GM20431 (cell line): ENCODE results near the gene SSC4D.
"Not testable (repeated sequence)": the region's sequence is repeated elsewhere in the genome, so short reads cannot be mapped to it uniquely, and the experiment has no call there.

Source experiments
- in situ Hi-C: fragments of 300-500 bp; cut with MseI, MboI; formaldehyde crosslinking; loops from one replicate; pipeline ENCODE4 v1.15.0; 2020; ENCODE audit warnings: low sequenced_read_pairs; ENCODE audit not compliant: unreplicated experiment

The SSC4D gene

DNA sequence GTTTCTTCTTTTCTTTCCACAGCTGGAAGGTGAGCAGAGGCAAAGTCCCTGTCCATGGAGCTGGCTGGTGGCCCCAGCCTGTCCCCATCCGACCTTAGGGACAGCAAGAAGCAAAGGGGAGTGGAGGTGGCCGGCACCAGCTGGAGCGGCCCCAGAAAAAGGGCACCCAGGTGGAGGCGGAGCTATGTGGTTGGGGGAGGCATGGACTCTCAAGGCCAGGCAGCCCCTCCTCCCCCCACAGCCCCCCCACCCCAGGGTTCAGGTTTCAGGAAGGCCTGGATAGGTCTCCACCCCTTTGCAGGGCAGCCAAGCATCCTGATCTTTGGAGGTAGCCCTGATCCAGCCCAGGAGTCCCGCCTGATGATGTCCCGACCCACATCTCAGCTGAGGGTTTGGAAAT is at the start of gene SSC4D:
Gene SSC4D, minus strand, starts transcription at position 161 of the 400 bp plus-strand sequence. CDS start 5,258 bp downstream, outside the sequence.
- in situ Hi-C loops, result no loop called here

- in situ Hi-C loops, result not testable (repeated sequence)
These were observed 49.0 kb upstream of the SSC4D start for GRCh38 chr7:76458504-76458903.

DNA sequence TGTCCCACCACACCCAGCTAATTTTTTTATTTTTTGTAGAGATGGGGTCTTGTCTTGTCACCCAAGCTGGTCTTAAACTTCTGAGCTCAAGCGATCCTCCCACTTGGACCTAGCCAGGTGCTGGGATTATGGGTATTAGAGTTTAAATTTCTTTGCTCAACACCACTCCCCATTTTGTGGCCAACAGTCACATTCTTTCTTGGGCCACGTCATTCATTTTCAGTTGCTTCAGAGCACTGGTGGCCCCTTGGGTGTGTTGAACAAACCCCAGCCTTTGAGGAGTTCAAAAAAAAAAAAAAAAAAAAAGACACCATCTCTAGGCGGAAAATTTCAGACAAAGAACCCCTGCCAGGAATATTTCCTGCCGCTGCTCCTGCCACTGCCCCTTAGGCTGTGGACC is 47.5 kb upstream of the SSC4D start:
- in situ Hi-C loops, result not testable (repeated sequence)

GRCh38 chr7:76445577-76446008 is 36.1 kb upstream of the SSC4D start:
- in situ Hi-C loops, result not testable (repeated sequence)

GRCh38 chr7:76443846-76444245 is 34.3 kb upstream of the SSC4D start:
- in situ Hi-C loops, result not testable (repeated sequence)

GRCh38 chr7:76442664-76443446 is 33.4 kb upstream of the SSC4D start:
- in situ Hi-C loops, result not testable (repeated sequence)

GRCh38 chr7:76441792-76442191 is 32.3 kb upstream of the SSC4D start:
- in situ Hi-C loops, result not testable (repeated sequence)

- in situ Hi-C loops, result not testable (repeated sequence)
These were observed 30.9 kb upstream of the SSC4D start for GRCh38 chr7:76440404-76440803.

DNA sequence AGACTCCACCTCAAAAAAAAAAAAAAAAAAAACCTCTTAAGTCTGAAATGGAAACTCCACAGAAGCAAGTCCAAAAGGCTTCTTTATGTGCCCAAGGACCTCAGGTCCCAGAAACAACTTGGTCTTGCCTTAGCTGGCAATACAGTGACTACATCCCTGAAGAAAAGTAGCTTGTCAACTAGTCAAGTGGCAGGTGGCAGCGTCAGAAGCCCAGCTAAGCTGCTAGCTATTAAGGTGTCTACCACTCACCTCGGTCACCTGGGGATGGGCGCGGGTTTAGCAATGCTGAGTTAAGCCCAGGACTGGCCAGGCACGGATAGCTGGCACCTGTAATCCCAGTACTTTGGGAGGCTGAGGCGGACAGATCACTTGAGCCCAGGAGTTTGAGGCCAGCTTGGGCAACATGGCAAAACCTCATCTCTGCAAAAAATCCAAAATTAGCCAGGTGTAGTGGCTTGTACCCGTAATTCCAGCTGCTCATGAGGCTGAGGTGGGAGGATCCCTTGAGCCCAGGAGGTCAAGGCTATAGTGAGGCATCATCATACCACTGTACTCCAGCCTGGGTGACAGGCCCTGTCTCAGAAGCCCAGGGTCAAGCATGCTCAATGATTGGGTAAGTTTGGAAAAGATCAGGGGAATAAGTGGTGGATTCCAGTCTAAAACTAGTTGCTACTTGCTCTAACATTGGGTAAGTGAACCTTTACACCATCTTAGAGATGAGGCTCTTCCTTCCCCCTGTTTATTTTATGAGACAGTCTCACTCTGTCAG is 29.8 kb upstream of the SSC4D start:
- in situ Hi-C loops, result not testable (repeated sequence)

GRCh38 chr7:76437873-76438272 is 28.4 kb upstream of the SSC4D start:
- in situ Hi-C loops, result not testable (repeated sequence)

DNA sequence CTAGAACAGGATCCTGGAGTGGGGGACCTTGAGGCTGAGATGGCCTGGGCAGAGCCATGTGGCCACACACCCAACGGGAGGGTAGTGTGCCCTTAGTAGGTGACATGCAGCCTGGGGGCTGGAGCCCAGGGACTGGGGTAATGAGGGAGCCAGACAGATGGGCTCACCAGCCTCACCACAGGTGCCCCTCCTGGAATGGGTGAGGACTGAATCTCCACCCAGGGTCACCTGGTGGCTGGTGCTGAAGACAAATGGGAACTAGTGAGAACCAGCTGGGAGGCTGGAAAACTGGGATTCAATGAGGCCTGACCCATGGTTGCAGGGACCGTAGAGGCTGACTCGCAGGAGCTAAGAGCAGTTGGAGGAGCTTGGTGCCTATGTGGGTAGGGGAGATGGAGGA is 21.3 kb upstream of the SSC4D start:
- in situ Hi-C loops, result no loop called here

GRCh38 chr7:76430211-76430610 is 20.7 kb upstream of the SSC4D start:
- in situ Hi-C loops, result no loop called here

GRCh38 chr7:76428868-76429805 is 19.6 kb upstream of the SSC4D start:
- in situ Hi-C loops, result no loop called here

DNA sequence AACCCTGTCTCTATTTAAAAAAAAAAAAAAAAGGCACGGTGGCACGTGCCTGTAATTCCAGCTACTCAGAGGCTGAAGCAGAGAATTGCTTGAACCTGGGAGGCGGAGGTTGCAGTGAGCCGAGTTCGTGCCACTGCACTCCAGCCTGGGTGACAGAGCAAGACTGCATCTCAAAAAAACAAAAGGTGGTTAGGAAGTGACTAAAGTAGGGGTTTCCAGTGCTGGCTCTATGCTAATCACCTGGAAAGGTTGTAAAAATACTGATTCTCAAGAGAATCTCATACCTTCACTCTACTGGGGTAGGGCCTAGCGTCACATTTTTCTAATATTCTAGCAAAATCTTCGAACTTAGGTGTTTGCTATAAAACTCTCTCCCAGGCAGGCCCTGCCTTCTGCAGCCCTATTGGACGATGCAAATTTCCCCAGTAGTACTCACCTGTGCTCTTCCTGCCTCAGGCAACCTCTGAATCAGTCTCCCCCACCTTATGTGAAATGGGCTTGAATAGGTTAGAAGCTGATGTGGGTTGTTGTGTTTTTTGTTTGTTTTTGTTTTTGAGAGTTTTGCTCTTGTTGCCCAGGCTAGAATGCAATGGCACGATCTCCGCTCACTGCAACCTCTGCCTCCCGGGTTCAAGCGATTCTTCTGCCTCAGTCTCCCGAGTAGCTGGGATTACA is 18.8 kb upstream of the SSC4D start:
- in situ Hi-C loops, result no loop called here

DNA sequence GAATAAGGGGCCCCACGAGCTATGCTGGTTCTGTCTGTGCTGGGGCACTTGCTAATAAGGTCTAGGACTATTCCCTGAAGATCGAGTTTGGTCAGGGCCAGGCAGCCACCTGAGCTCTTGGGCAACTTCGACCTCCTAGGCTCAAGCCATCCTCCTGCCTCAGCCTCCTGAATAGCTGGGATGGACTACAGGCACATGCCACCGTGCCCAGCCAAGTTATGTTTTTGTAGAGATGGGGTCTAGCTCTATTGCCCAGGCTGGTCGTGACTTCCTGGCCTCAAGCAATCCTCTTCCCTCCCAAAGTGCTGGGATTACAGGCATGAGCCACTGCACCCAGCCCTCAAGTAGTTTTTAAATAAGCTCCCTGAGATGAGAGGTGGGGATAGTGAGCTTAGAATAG is 18.1 kb upstream of the SSC4D start:
- in situ Hi-C loops, result no loop called here

- in situ Hi-C loops, result no loop called here
These were observed 16.7 kb upstream of the SSC4D start for GRCh38 chr7:76426246-76426645.

DNA sequence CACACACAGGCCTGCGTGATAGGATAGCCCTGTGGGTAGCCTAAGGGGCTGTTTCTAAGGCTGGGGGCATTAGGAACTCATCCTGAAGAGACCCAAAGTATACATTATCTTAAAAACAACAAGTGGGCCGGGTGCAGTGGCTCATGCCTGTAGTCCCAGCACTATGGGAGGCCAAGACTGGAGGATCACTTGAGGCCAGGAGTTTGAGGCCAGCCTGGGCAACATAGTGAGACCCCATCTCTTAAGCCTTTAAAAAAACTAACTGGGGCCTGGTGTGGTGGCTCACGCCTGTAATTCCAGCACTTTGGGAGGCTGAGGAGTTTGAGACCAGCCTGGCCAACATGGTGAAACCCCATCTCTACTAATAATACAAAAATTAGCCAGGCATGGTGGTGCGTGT is 16.1 kb upstream of the SSC4D start:
- in situ Hi-C loops, result not testable (repeated sequence)

DNA sequence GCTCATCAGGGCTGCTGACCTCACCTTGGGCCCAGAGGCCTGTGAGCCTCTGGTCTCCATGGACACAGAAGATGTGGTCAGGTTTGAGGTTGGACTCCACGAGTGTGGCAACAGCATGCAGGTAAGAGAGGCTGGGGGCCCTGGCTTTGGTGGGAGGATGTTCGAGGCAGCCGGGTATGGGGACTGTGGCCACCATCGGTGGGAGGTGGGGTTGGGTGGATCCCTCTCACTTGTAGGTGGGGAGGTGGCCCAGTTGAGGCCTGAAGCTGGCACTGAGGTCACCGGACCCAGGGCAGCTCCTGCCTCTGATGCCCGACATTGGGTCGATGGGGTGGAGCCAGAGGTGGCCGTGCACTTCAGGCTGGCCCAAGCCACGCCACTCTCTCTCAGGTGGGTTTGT is 15.7 kb upstream of the SSC4D start:
- in situ Hi-C loops, result no loop called here

DNA sequence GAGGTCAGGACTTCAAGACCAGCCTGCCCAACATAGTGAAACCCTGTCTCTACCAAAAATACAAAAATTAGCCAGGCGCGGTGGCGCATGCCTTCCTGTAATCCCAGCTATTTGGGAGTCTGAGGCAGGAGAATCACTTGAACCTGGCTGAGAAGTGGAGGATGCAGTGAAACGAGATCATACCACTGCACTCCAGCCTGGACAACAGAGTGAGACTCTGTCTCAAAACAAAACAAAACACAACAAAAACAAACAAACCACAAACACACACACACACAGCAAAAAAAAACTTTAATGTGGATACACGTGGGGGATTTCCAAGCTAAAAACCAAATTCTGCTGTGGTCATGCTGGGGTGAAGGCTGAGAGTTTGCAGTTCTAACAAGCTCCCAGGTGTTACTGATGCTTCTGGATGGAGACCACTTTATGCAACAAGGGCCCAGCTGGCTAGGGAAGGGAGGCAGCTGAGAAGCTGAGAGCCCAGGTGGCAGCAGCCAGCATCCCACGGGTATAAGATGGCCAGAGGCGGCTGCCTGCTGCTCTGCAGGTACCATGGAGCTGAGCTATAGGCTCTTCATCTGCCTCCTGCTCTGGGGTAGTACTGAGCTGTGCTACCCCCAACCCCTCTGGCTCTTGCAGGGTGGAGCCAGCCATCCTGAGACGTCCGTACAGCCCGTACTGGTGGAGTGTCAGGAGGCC is 15.1 kb upstream of the SSC4D start, which contains the start of gene ZP3:
Gene ZP3, plus strand, starts transcription at position 538 of the 699 bp plus-strand sequence. Its CDS starts 15 bp downstream, at position 553.
- in situ Hi-C loops, result no loop called here
